HG02973 (cell line): Measurements from ENCODE around the gene CCN6.

Source experiments
- ATAC-seq: cut with Tn5 transposase; IDR thresholded peaks from one replicate; pipeline ENCODE4 v1.9.1; 2021; ENCODE audit warnings: moderate library complexity; ENCODE audit not compliant: unreplicated experiment

CCN6 gene

GRCh38 chr6:112109262-112109661, 55.4 kb downstream of the CCN6 start:
- no peak for ATAC-seq

GRCh38 chr6:112113431-112113830, 59.5 kb downstream of the CCN6 start:
- no peak for ATAC-seq

GRCh38 chr6:112113918-112114317, 60.0 kb downstream of the CCN6 start:
- ATAC-seq = no peak

- ATAC-seq = no peak
Measured at GRCh38 chr6:112114577-112115223, 60.8 kb downstream of the CCN6 start.

- ATAC-seq = no peak
Measured at GRCh38 chr6:112116221-112116620, 62.3 kb downstream of the CCN6 start.

- ATAC-seq = no peak
Measured at GRCh38 chr6:112117554-112117953, 63.6 kb downstream of the CCN6 start.

- ATAC-seq = no peak
Measured at GRCh38 chr6:112118034-112118433, 64.1 kb downstream of the CCN6 start.
